AG09319 (cell line): ENCODE data around the gene KRTAP15-1.

Source experiments
- DNase-seq: peaks from one replicate; pipeline ENCODE4 v3.0.0-alpha.2; 2010; ENCODE audit warnings: low read depth; ENCODE audit errors: extremely low read depth
- CTCF ChIP-seq: IDR thresholded peaks from 2 replicates; pipeline ENCODE4 v1.5.1; 2011; ENCODE audit warnings: low read depth, mild to moderate bottlenecking, inconsistent platforms, low read length, moderate library complexity

KRTAP15-1 gene

GRCh38 chr21:30463713-30464112 is 23.6 kb downstream of the KRTAP15-1 start:
- no peak for DNase-seq
- TF ChIP-seq CTCF: no peak

- no peak for TF ChIP-seq CTCF
- no peak for DNase-seq
These were observed 29.0 kb downstream of the KRTAP15-1 start for GRCh38 chr21:30468900-30469714.

GRCh38 chr21:30478004-30478403 is 37.9 kb downstream of the KRTAP15-1 start:
- TF ChIP-seq CTCF: no peak
- no peak for DNase-seq

GRCh38 chr21:30479259-30479658 is 39.2 kb downstream of the KRTAP15-1 start:
- TF ChIP-seq CTCF: no peak
- DNase-seq: no peak

- DNase-seq: no peak
- no peak for TF ChIP-seq CTCF
These were observed 40.1 kb downstream of the KRTAP15-1 start, which contains the start of gene KRTAP19-1 for GRCh38 chr21:30480145-30480544. Gene KRTAP19-1 (minus strand): TSS chr21:30480367. CDS start chr21:30480317, 50 bp downstream.

- no peak for TF ChIP-seq CTCF
- no peak for DNase-seq
These were observed 42.1 kb downstream of the KRTAP15-1 start for GRCh38 chr21:30482130-30482529.

- no peak for TF ChIP-seq CTCF
- no peak for DNase-seq
These were observed 46.1 kb downstream of the KRTAP15-1 start for GRCh38 chr21:30486180-30486579.
